Stomach (tissue), 9 donors: ENCODE data around the gene FHOD3. TPM values are rescaled to one million over a fixed set of nuclear protein-coding genes. Genes with fewer than 3 reads are reported as not detected.
"Not testable (repeated sequence)": the region's sequence is repeated elsewhere in the genome, so short reads cannot be mapped to it uniquely, and the experiment has no call there.

Experiments
- DNase-seq, 2 donors: peaks; one replicate each; pipeline versions ENCODE4 v3.0.0 to v3.0.0-alpha.2; 2013 to 2019
- H3K27ac ChIP-seq, 5 donors: fragments of 200-600 bp in 4 of 5; sonication (generic) in 4 of 5; one replicate each; pipeline ENCODE4 v1.5.1; 2013 to 2019; ENCODE audit warnings: mild to moderate bottlenecking in 1 of 5, moderate library complexity in 1 of 5
- H3K27me3 ChIP-seq, 3 donors: fragments of 200-600 bp; sonication (generic); one replicate each; pipeline ENCODE4 v1.5.1; 2017 to 2019; ENCODE audit warnings: mixed run types in 1 of 3
- H3K36me3 ChIP-seq, 4 donors: fragments of 200-600 bp; sonication (generic); 1 replicate in 3 of 4; 2 replicates in 1 of 4; pipeline ENCODE4 v1.5.1; 2016 to 2019
- H3K4me1 ChIP-seq, 4 donors: fragments of 200-600 bp; sonication (generic); one replicate each; pipeline ENCODE4 v1.5.1; 2016 to 2019
- H3K4me3 ChIP-seq, 4 donors: fragments of 200-600 bp; sonication (generic) in 3 of 4; one replicate each; pipeline ENCODE4 v1.5.1; 2016 to 2019; ENCODE audit warnings: mild to moderate bottlenecking in 1 of 4
- H3K9me3 ChIP-seq, 4 donors: fragments of 200-600 bp; sonication (generic); one replicate each; pipeline ENCODE4 v1.5.1; 2016 to 2019
- CTCF ChIP-seq, 7 experiments: fragments of 450-650 bp in 4 of 7; fragments of 200-600 bp in 3 of 7; sonication (generic) in 3 of 7; IDR thresholded peaks; one replicate each; pipeline ENCODE4 v1.5.1; 2016 to 2019; ENCODE audit warnings: antibody characterized with exemption in 7 of 7, control low read depth in 2 of 7, mild to moderate bottlenecking in 1 of 7
- EP300 ChIP-seq: sonication (generic); formaldehyde crosslinking; IDR thresholded peaks from one replicate; pipeline ENCODE4 v1.6.1; 2017; ENCODE audit warnings: antibody characterized with exemption
- POLR2A ChIP-seq, 4 donors: fragments of 450-650 bp; IDR thresholded peaks; one replicate each; pipeline ENCODE4 v1.6.1; 2016; ENCODE audit warnings: antibody characterized with exemption in 4 of 4, control low read depth in 2 of 4, mild to moderate bottlenecking in 1 of 4, moderate library complexity in 1 of 4
- POLR2AphosphoS5 ChIP-seq, 3 donors: sonication (generic); formaldehyde crosslinking; IDR thresholded peaks; one replicate each; pipeline ENCODE4 v1.6.1; 2016; ENCODE audit warnings: antibody characterized with exemption in 3 of 3
- WGBS, 5 donors: extraction: QIAGEN DNeasy Blood & Tissue Kit in 3 of 5; methylation state at CpG; one replicate each; pipeline versions ENCODE4 v1.1.5 to v1.1.7; 2013 to 2018; 5-methylcytosine and 5-hydroxymethylcytosine counted together
- intact Hi-C: fragments of 100-400 bp; cut with DNase I; formaldehyde crosslinking; loops from one replicate; pipeline ENCODE4 v1.15.1; 2023; ENCODE audit warnings: low total_unique reads
- polyA plus RNA-seq, 3 donors: library from polyadenylated mRNA; stranded (reverse); fragments of 200-250 nt; gene quantifications; one replicate each; pipeline ENCODE4 v1.2.3, GENCODE V29; 2013
- total RNA-seq, 5 donors: library from RNA; depleted of rRNA; stranded (reverse); fragments of >200 nt; gene quantifications; one replicate each; pipeline versions ENCODE4 v1.1.0 to v1.2.3, GENCODE V29; 2014 to 2016
- donor health status: healthy with polysubstance abuse.
- donor health status: Bipolar disorder and iron deficiency.
- donor health status: healthy.

FHOD3 gene
- total and polyA plus RNA-seq, 8 donors, result under 0.01 to 9.1 (median 4.6) TPM

GRCh38 chr18:36545821-36546427 is 248.4 kb downstream of the FHOD3 start:
- Histone ChIP-seq H3K4me3 (no peak overlapping the region), H3K27ac (no peak overlapping the region), H3K36me3 (no peaks in the 10 kb centered on the region), H3K4me1 (peaks cover 0 to 7% (median 0%) of the 10 kb centered on the region in 4 donors), H3K27me3 (no peaks in the 10 kb centered on the region), H3K9me3 (no peaks in the 10 kb centered on the region)
- 60 to 67% (median 63%) methylated on average over 6 of the region's 6 CpGs for WGBS, 5 donors
- no peak for DNase-seq
- no peak for TF ChIP-seq EP300
- TF ChIP-seq POLR2A (IDR thresholded peaks at IDR 0.05), result no peak
- TF ChIP-seq CTCF (IDR thresholded peaks at IDR 0.05), result no peak
- no peak for TF ChIP-seq POLR2AphosphoS5 (IDR thresholded peaks at IDR 0.05)
- intact Hi-C loops, result no loop called here

- no peak for TF ChIP-seq POLR2A (IDR thresholded peaks at IDR 0.05)
- no peak for TF ChIP-seq CTCF (IDR thresholded peaks at IDR 0.05)
- no peak for TF ChIP-seq EP300
- TF ChIP-seq POLR2AphosphoS5 (IDR thresholded peaks at IDR 0.05), result no peak
- 85 to 92% (median 89%) methylated on average over 8 of the region's 8 CpGs for WGBS, 5 donors
- no peak for DNase-seq
- Histone ChIP-seq H3K9me3 (no peaks in the 10 kb centered on the region), H3K27ac (no peak overlapping the region), H3K27me3 (no peaks in the 10 kb centered on the region), H3K36me3 (no peaks in the 10 kb centered on the region), H3K4me1 (peaks cover 0 to 7% (median 0%) of the 10 kb centered on the region in 4 donors), H3K4me3 (no peak overlapping the region)
- intact Hi-C loops, result no loop called here
Measured at GRCh38 chr18:36546876-36547275, 249.4 kb downstream of the FHOD3 start.

GRCh38 chr18:36547544-36547943 is 250.0 kb downstream of the FHOD3 start:
- intact Hi-C loops, result no loop called here
- WGBS, 5 donors, result 83 to 88% (median 84%) methylated on average over 11 of the region's 11 CpGs
- no peak overlapping the region for H3K4me3 ChIP-seq
- H3K4me1 ChIP-seq, result peaks cover 0 to 7% (median 0%) of the 10 kb centered on the region in 4 donors
- no peaks in the 10 kb centered on the region for H3K9me3 ChIP-seq
- no peak for DNase-seq
- H3K36me3 ChIP-seq, result no peaks in the 10 kb centered on the region
- no peak overlapping the region for H3K27ac ChIP-seq
- no peak for TF ChIP-seq EP300
- TF ChIP-seq POLR2AphosphoS5 (IDR thresholded peaks at IDR 0.05), result no peak
- TF ChIP-seq POLR2A (IDR thresholded peaks at IDR 0.05), result no peak
- TF ChIP-seq CTCF (IDR thresholded peaks at IDR 0.05), result no peak
- no peaks in the 10 kb centered on the region for H3K27me3 ChIP-seq

- 75 to 89% (median 80%) methylated on average over 1 of the region's 1 CpG for WGBS, 5 donors
- H3K36me3 ChIP-seq, intact Hi-C loops: not testable (repeated sequence)
Measured at GRCh38 chr18:36551274-36551673, 253.8 kb downstream of the FHOD3 start.

GRCh38 chr18:36558234-36558633 is 260.7 kb downstream of the FHOD3 start:
- intact Hi-C loops, result no loop called here
- no peaks in the 10 kb centered on the region for H3K4me1 ChIP-seq
- no peaks in the 10 kb centered on the region for H3K27me3 ChIP-seq
- TF ChIP-seq POLR2A (IDR thresholded peaks at IDR 0.05) (no peak), CTCF (IDR thresholded peaks at IDR 0.05) (no peak), EP300 (no peak), POLR2AphosphoS5 (IDR thresholded peaks at IDR 0.05) (no peak)
- WGBS, 5 donors, result 69 to 93% (median 79%) methylated on average over 1 of the region's 1 CpG
- no peaks in the 10 kb centered on the region for H3K9me3 ChIP-seq
- no peaks in the 10 kb centered on the region for H3K36me3 ChIP-seq
- no peak for DNase-seq
- H3K4me3 ChIP-seq, result no peak overlapping the region
- no peak overlapping the region for H3K27ac ChIP-seq

More at GRCh38 chr18:36551274-36551673, 253.8 kb downstream of the FHOD3 start:
- H3K4me3 ChIP-seq, H3K9me3 ChIP-seq, H3K4me1 ChIP-seq, DNase-seq, H3K27ac ChIP-seq, H3K27me3 ChIP-seq: not testable (repeated sequence)
